HG02973 (cell line): ENCODE data around the gene CSTA.
A peak's percentile ranks its signal among the peaks of the same experiment; 100 is the strongest.

Experiments used
- ATAC-seq: cut with Tn5 transposase; IDR thresholded peaks from one replicate; pipeline ENCODE4 v1.9.1; 2021; ENCODE audit warnings: moderate library complexity; ENCODE audit not compliant: unreplicated experiment

The CSTA gene

DNA sequence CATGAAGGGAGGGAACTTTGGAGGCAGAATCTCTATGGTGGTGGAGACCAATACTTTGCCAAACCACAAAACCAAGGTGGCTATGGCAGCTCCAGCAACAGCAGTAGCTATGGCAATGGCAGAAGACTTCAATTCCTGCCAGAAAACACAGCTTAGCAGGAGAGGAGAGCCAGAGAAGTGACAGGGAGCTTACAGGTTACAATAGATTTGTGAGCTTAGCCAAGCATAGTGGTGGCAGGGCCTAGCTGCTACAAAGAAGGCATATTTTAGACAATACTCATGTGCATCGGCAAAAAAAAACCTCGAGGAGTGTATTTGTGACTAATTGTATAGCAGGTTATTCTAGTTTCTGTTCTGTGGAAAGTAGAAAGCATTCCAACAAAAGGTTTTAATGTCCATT lies 6.4 kb upstream of the CSTA start:
- ATAC-seq, result no peak

GRCh38 chr3:122322095-122323075 lies 2.7 kb upstream of the CSTA start:
- ATAC-seq, result no peak

- no peak for ATAC-seq
Observed at GRCh38 chr3:122325769-122326168, 721 bp downstream of the CSTA start.

DNA sequence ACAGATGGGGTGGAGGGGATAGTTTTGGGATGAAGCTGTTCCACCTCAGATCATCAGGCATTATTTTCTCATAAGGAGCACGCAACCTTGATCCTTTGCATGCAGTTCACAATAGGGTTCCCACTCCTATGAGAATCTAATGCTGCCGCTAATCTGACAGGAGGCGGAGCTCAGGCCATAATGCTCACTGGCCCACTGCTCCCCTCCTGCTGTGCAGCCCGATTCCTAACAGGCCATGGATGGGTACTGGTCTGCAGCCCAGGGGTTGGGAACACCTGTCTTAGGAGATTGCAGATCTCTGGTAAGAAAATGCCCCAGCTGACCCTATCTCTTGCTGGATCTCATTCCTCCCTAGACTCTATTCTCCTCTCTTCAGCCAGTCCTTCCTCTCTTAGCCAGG lies 6.8 kb downstream of the CSTA start:
- no peak for ATAC-seq

DNA sequence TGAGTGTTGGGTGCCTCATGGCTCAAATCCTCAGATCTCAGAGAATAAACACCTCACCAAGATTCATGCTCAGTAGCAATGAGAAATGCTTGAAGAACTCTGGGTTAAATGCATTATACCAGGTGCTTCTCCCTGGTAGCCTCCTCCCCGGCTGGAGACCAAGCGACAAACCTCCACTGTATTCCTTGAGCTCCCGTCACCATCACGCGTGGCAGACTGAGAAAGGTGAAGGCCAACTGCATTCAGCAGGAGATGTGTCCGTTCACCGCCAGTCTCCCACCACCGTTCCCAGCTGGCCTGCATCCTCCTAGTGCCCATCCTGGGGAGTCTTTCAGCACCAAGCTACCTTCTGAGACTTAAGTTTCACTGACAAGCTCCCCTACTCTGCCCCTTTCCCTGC lies 7.5 kb downstream of the CSTA start:
- no peak for ATAC-seq

DNA sequence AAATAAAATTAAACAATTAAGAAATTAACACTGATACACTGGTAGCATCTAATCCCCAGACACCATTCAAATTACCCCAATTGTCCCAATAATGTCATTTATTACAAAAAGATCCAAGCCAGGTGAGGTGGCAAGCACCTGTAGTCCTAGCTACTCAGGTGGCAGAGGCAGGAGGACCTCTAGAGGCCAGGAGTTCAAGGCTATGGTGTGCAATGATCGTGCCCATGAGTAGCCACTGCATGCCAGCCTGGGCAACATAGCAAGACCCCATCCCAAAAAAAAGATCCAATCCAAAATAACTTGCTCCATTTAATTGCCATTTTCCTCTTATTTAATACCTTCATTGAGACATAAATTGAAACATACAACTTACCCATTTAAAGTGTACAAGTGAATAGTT lies 17.8 kb downstream of the CSTA start:
- ATAC-seq, result no peak

DNA sequence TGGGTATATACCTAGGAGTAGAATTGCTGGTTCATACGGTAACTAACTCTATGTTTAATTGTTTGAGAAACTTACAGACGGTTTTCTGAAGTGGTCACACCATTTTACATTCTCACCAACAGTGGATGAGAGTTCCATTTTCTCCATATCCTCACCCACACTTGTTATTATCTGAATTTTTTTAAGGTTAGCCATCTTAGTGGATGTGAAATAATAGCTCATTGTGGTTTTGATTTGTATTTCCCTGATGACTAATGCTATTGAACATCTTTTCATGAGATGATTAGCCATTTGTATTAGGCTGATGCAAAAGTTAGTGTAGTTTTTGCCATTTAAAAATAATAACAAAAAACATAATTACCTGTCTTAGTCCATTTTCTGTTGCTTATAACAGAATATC lies 18.6 kb downstream of the CSTA start:
- no peak for ATAC-seq

- ATAC-seq, result no peak
Observed at GRCh38 chr3:122349171-122349570, 24.1 kb downstream of the CSTA start.

GRCh38 chr3:122350814-122351418 lies 25.9 kb downstream of the CSTA start:
- no peak for ATAC-seq

DNA sequence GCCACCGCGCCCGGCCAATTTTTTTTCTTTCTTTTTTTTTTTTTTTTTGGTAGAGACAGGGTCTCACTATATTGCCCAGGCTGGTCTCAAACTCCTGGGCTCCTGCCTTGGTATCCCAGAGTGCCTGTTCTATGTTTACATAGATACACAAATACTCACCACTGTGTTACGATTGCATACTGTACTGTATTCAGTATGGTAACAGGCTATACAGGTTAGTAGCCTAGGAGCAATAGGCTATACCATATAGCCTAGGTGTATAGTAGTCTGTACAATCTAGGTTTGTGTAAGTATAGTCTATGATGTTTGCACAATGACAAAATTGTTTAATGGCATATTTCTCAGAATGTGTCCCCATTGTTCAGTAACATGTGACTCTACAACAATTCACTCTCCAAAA lies 26.6 kb downstream of the CSTA start:
- ATAC-seq, result no peak

DNA sequence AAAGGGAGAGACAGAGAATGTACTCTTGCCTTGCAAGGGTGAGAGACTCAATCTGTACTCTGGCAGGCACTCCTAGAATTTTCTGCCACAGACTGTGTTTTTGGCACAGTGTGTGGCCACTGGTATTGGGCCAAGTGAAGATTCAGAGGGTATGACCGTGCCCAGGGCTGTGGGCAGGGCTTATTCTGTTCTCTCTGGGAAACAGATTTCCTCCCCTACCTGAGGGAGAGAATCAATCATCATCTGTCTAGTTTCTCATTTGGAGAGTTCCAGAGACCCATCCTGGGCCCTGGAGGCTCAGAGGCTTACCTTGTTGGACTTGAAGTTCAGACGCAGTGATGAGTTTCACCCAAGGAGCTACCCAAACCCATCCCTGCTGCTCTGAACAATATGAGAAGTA lies 28.2 kb downstream of the CSTA start:
- ATAC-seq, result no peak

GRCh38 chr3:122353893-122354401 lies 28.9 kb downstream of the CSTA start:
- no peak for ATAC-seq

DNA sequence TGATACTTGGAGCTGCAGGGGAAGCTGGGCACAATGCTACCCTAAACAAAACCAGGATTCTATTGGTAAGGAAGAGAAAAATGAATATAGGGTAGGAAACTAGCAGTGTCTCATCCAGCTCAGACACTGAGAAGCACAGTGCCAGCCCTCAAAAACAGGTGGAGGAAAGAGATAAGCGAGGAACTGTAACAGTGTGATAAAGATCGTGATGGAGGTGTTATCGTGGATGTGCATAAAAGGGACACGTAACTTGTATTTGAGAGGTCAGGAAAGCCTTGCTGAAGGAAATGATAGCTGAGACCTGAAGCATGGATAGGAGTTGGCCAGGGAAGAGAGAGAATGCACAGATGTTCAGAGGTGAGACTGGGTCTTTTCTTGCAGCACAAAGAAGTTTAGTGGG lies 30.6 kb downstream of the CSTA start:
- ATAC-seq, result no peak

DNA sequence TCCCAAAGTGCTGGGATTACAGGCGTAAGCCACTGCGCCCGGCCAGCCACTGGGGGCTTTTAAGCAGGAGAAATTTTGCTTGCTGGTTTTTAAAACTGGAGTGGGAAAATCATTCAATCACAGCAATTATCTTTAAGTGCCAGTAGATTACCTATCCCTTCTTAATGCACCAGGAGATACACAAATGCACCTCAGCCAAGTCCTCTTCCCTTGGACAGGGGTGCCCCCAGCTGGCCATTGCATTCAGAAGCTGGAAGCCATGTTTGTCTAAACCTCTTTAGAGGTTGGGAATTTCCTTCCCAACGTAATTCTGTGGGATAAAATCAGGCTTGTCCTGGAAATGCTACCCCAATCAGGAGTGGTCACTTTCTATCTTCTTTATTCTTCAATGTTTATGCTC lies 31.4 kb downstream of the CSTA start:
- ATAC-seq, result no peak

GRCh38 chr3:122357828-122358702 lies 33.0 kb downstream of the CSTA start:
- ATAC-seq, result no peak

GRCh38 chr3:122358703-122359032 lies 33.6 kb downstream of the CSTA start:
- no peak for ATAC-seq

GRCh38 chr3:122362026-122362425 lies 37.0 kb downstream of the CSTA start:
- ATAC-seq, result no peak

GRCh38 chr3:122364490-122364889 lies 39.4 kb downstream of the CSTA start:
- ATAC-seq, result no peak

DNA sequence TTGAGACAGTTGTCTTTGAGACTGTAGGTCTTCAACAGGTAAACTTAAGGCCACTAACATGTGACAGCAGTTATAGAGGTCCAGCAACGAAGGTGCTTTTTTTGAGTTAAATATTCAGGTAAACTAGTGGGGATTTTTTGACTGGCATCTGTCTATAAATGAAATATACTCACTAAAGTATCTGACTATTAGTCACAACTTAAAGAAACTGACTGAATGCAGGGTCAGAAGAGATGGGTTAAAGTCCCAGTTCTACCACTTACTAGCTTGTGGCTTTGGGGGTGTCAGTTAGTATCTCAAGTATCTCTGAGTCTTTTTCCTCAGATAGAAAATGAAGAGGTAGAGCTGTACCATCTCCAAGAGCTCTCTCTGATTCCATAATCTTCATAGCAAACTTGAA lies 40.0 kb downstream of the CSTA start:
- ATAC-seq, result peak; percentile 66

DNA sequence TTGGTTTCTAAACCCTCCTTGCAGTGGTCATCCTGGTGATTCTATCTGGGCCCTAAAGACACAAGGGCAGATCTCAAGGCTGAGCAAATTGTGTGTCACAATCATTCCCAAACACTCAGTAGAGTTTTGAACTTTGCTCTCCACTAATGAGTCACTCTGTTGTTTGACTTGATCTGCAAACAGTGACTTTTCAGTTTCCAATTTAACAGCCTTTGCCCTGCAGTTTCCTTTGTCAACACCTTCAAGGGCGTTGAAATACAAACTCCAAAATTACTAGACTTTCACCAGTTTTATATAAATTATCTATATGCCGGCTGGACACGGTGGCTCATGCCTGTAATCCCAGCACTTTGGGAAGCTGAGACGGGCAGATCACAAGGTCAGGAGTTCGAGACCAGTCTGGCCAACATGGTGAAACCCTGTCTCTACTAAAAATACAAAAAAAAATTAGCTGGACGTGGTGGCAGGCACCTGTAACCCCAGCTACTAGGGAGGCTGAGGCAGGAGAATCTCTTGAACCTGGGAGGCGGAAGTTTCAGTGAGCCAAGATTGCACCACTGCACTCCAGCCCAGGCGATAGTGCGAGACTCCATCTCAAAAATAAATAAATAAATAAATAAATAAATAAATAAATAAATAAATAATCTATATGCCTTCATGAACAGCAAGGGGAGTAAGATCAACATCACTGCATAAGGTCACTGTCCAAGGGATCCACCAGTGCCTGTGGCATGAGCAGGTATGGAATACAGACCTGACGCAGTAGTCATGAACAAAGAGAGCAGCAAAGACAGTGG lies 40.7 kb downstream of the CSTA start:
- peak; percentile 67 for ATAC-seq

GRCh38 chr3:122366379-122366749 lies 41.3 kb downstream of the CSTA start:
- ATAC-seq, result no peak
